ENCODE results near the gene GGT7. TPM values are rescaled to one million over a fixed set of nuclear protein-coding genes. Genes with fewer than 3 reads are reported as not detected.

Gene GGT7
- total RNA-seq, 1 experiment from 2014 or later = 11.5 TPM

GRCh38 chr20:34883087-34883688 is 10.5 kb upstream of the GGT7 start:
- ChIA-PET POLR2A (no interaction called here), CTCF (no interaction called here)
- Histone ChIP-seq H3K36me3 (ENCODE audit: control insufficient read depth, insufficient read depth, low read length) (no peaks in the 10 kb centered on the region), H3K27me3 (ENCODE audit: control insufficient read depth, insufficient read depth, low read length) (no peaks in the 10 kb centered on the region), H3K4me1 (ENCODE audit: control insufficient read depth, insufficient read depth, low read length) (no peaks in the 10 kb centered on the region), H3K4me3 (ENCODE audit: low read depth in 2 of 2, low read length in 2 of 2) (no peak overlapping the region), H3K9me3 (ENCODE audit: control insufficient read depth, insufficient read depth, low read depth, low read length) (no peaks in the 10 kb centered on the region), H3K27ac (ENCODE audit: low read length) (no peak overlapping the region)
- DNase-seq (ENCODE audit: low read depth, low spot score) = no peak
- in situ Hi-C loops (cut with HindIII; ENCODE audit: low pct_unique_long_range_greater_than_20kb, low sequenced_read_pairs) (no loop called here), intact Hi-C loops (cut with micrococcal nuclease; ENCODE audit: unreplicated experiment) (no loop called here)
- no peak for ATAC-seq
- BruUV-seq (replicated peaks) = no TSS peak
- TF ChIP-seq REST (IDR thresholded peaks at IDR 0.05; ENCODE audit: insufficient read depth in 1 of 2, low read depth in 2 of 2, low read length in 1 of 2) = no peak
- no peak for TF ChIP-seq POLR2AphosphoS5 (IDR thresholded peaks at IDR 0.05; ENCODE audit: low read depth, low read length)
- no peak for TF ChIP-seq TCF7L2 (IDR thresholded peaks at IDR 0.05; ENCODE audit: low read depth, low read length)
- TF ChIP-seq CTCF (IDR thresholded peaks at IDR 0.05) = no peak
- no peak for TF ChIP-seq SIN3A (IDR thresholded peaks at IDR 0.05; ENCODE audit: borderline replicate concordance, insufficient read depth, low read depth, low read length)

DNA sequence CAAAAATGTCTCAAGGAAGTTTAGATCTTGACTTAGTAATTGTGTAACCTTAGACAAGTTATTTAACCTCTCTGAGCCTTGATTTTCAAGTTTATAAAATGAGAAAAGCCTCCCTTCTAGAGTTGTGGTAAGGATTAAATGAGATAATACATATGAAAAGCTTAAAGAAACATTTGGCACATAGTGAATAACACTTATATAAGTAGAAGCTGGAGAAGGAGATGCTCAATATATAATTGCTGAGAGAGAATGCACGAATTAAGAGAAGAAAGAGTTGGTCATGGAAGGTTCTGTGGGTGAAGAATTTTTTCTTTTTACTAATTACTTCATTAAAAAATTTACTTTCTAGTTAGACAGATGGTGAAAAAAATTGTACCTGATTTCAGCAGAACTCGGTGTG is 9.0 kb upstream of the GGT7 start:
- no TSS peak for BruUV-seq (replicated peaks)
- POLR2A ChIA-PET = no interaction called here

More for the DNA sequence above, 9.0 kb upstream of the GGT7 start:
- CTCF ChIA-PET = no interaction called here
- Histone ChIP-seq H3K4me1 (ENCODE audit: control insufficient read depth, insufficient read depth, low read length) (no peaks in the 10 kb centered on the region), H3K9me3 (ENCODE audit: control insufficient read depth, insufficient read depth, low read depth, low read length) (no peaks in the 10 kb centered on the region), H3K36me3 (ENCODE audit: control insufficient read depth, insufficient read depth, low read length) (no peaks in the 10 kb centered on the region), H3K27ac (ENCODE audit: low read length) (no peak overlapping the region), H3K27me3 (ENCODE audit: control insufficient read depth, insufficient read depth, low read length) (no peaks in the 10 kb centered on the region), H3K4me3 (ENCODE audit: low read depth in 2 of 2, low read length in 2 of 2) (no peak overlapping the region)
- ATAC-seq (no peak), DNase-seq (ENCODE audit: low read depth, low spot score) (no peak)
- in situ Hi-C loops (cut with HindIII; ENCODE audit: low pct_unique_long_range_greater_than_20kb, low sequenced_read_pairs) = no loop called here
- intact Hi-C loops (cut with micrococcal nuclease; ENCODE audit: unreplicated experiment) = no loop called here
- TF ChIP-seq CTCF (IDR thresholded peaks at IDR 0.05) = no peak
- TF ChIP-seq REST (IDR thresholded peaks at IDR 0.05; ENCODE audit: insufficient read depth in 1 of 2, low read depth in 2 of 2, low read length in 1 of 2) = no peak
- no peak for TF ChIP-seq SIN3A (IDR thresholded peaks at IDR 0.05; ENCODE audit: borderline replicate concordance, insufficient read depth, low read depth, low read length)
- no peak for TF ChIP-seq TCF7L2 (IDR thresholded peaks at IDR 0.05; ENCODE audit: low read depth, low read length)
- TF ChIP-seq POLR2AphosphoS5 (IDR thresholded peaks at IDR 0.05; ENCODE audit: low read depth, low read length) = no peak
